ENCODE measurements around the gene PNPLA7. TPM values are rescaled to one million over a fixed set of nuclear protein-coding genes. Genes with fewer than 3 reads are reported as not detected.

PNPLA7 gene
- total and polyA plus RNA-seq, 2 of the 4 experiments (the other 2 are of a cell fraction), result under 0.01 to 0.89 TPM

GRCh38 chr9:137579259-137579604, 29.0 kb upstream of the PNPLA7 start:
- peaks cover 35% of the 10 kb centered on the region for H3K36me3 ChIP-seq (ENCODE audit: control insufficient read depth, insufficient read depth, low read length)
- POLR2A ChIA-PET (ENCODE audit: unreplicated experiment), result no interaction called here
- DNase-seq, result no peak
- peak overlapping the region; percentile 99 for H2AFZ ChIP-seq (replicated peaks; ENCODE audit: low read length, poor library complexity)
- peak overlapping the region; percentile 74 for H2AK9ac ChIP-seq (replicated peaks; ENCODE audit: low read depth, low read length, poor library complexity)
- H3K79me1 ChIP-seq (ENCODE audit: low read depth in 1 of 2, low read length in 2 of 2), result peaks cover 26 to 52% of the 10 kb centered on the region in 2 experiments
- no peak overlapping the region for H2AK5ac ChIP-seq (ENCODE audit: low read depth, low read length)
- WGBS, 2 experiments (ENCODE audit: extremely low coverage in 2 of 2, insufficient read length in 1 of 2), result 23% methylated on average over 4 of the region's 19 CpGs; no CpG with 5 or more reads in 1 of the 2 experiments
- peak overlapping the region; percentile 62 for H3K4me2 ChIP-seq (ENCODE audit: low read depth, low read length)
- peak overlapping the region; percentile 42 for H4K5ac ChIP-seq (ENCODE audit: low read depth, low read length)
- dilution Hi-C loops (cut with HindIII; ENCODE audit: low sequenced_read_pairs, unreplicated experiment), result no loop called here
- no peaks in the 10 kb centered on the region for H3K9me3 ChIP-seq (ENCODE audit: control insufficient read depth, insufficient read depth, low read length)
- H3K9ac ChIP-seq (ENCODE audit: low read depth, low read length), result peak overlapping the region; percentile 43
- CTCF ChIA-PET, result interaction anchor here (0.6 to 0.7 kb wide), 2 partner anchors 9 to 448 kb away, joined by 3 to 5 read pairs; no protein-coding TSS in a partner anchor
- no peak overlapping the region for H2BK20ac ChIP-seq (ENCODE audit: low read depth, low read length)
- no peak for ATAC-seq (ENCODE audit: low read depth)
- H3K18ac ChIP-seq (ENCODE audit: low read depth, low read length), result no peak overlapping the region
- peak overlapping the region; percentile 50; the same call in 1 of the 2 replicates for H3K56ac ChIP-seq (ENCODE audit: extremely low read depth, insufficient read depth, low read length)
- H3K4ac ChIP-seq (ENCODE audit: low read depth, low read length), result peak overlapping the region; percentile 60
- H2BK120ac ChIP-seq (ENCODE audit: low read depth, low read length), result no peak overlapping the region
- intact Hi-C loops (cut with micrococcal nuclease), result no loop called here
- no peak overlapping the region for H3K14ac ChIP-seq (replicated peaks; ENCODE audit: low read depth, low read length)
- TF ChIP-seq FOS (IDR thresholded peaks at IDR 0.05; ENCODE audit: low read depth, low read length) (no peak), RFX5 (IDR thresholded peaks at IDR 0.05; ENCODE audit: low read depth, low read length) (no peak), RCOR1 (IDR thresholded peaks at IDR 0.05; ENCODE audit: insufficient replicate concordance, low read length) (no peak), MXI1 (IDR thresholded peaks at IDR 0.05; ENCODE audit: borderline replicate concordance, low read depth, low read length) (no peak), CHD1 (IDR thresholded peaks at IDR 0.05; ENCODE audit: low read depth, low read length) (no peak), MAFK (IDR thresholded peaks at IDR 0.05; ENCODE audit: low read depth, low read length) (no peak), POLR2A (IDR thresholded peaks at IDR 0.05; ENCODE audit: low read depth, low read length) (no peak), RAD21 (IDR thresholded peaks at IDR 0.05; ENCODE audit: low read length) (no peak), SMC3 (IDR thresholded peaks at IDR 0.05; ENCODE audit: low read depth, low read length) (no peak), BHLHE40 (IDR thresholded peaks at IDR 0.05; ENCODE audit: low read depth, low read length) (no peak), CEBPB (IDR thresholded peaks at IDR 0.05; ENCODE audit: low read depth, low read length) (no peak), MAZ (IDR thresholded peaks at IDR 0.05; ENCODE audit: borderline replicate concordance, low read depth, low read length) (no peak), NFE2L2 (IDR thresholded peaks at IDR 0.05; ENCODE audit: low read depth, low read length) (no peak)
- TF ChIP-seq, protein P1, sequence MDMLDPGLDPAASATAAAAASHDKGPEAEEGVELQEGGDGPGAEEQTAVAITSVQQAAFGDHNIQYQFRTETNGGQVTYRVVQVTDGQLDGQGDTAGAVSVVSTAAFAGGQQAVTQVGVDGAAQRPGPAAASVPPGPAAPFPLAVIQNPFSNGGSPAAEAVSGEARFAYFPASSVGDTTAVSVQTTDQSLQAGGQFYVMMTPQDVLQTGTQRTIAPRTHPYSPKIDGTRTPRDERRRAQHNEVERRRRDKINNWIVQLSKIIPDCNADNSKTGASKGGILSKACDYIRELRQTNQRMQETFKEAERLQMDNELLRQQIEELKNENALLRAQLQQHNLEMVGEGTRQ (IDR thresholded peaks at IDR 0.05; ENCODE audit: low read depth, low read length), result no peak
- TF ChIP-seq, protein P2, sequence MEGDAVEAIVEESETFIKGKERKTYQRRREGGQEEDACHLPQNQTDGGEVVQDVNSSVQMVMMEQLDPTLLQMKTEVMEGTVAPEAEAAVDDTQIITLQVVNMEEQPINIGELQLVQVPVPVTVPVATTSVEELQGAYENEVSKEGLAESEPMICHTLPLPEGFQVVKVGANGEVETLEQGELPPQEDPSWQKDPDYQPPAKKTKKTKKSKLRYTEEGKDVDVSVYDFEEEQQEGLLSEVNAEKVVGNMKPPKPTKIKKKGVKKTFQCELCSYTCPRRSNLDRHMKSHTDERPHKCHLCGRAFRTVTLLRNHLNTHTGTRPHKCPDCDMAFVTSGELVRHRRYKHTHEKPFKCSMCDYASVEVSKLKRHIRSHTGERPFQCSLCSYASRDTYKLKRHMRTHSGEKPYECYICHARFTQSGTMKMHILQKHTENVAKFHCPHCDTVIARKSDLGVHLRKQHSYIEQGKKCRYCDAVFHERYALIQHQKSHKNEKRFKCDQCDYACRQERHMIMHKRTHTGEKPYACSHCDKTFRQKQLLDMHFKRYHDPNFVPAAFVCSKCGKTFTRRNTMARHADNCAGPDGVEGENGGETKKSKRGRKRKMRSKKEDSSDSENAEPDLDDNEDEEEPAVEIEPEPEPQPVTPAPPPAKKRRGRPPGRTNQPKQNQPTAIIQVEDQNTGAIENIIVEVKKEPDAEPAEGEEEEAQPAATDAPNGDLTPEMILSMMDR (conservative IDR thresholded peaks at IDR 0.05; ENCODE audit: low read depth, low read length), result no peak
- TF ChIP-seq, protein P3, sequence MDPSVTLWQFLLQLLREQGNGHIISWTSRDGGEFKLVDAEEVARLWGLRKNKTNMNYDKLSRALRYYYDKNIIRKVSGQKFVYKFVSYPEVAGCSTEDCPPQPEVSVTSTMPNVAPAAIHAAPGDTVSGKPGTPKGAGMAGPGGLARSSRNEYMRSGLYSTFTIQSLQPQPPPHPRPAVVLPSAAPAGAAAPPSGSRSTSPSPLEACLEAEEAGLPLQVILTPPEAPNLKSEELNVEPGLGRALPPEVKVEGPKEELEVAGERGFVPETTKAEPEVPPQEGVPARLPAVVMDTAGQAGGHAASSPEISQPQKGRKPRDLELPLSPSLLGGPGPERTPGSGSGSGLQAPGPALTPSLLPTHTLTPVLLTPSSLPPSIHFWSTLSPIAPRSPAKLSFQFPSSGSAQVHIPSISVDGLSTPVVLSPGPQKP (IDR thresholded peaks at IDR 0.05; ENCODE audit: borderline replicate concordance, low read depth, low read length), result no peak
- H4K91ac ChIP-seq (ENCODE audit: insufficient read depth, low read depth, low read length), result no peak overlapping the region
- in situ Hi-C loops (cut with MboI; ENCODE audit: low sequenced_read_pairs), result no loop called here
- peak overlapping the region; percentile 88 for H3K4me3 ChIP-seq (ENCODE audit: insufficient read depth, low read depth, low read length)
- H4K20me1 ChIP-seq (ENCODE audit: insufficient read depth, low read length), result peaks cover 24% of the 10 kb centered on the region
- no peak overlapping the region for H2BK15ac ChIP-seq (ENCODE audit: low read depth, low read length)
- H3K23ac ChIP-seq (ENCODE audit: low read depth, low read length), result peak overlapping the region; percentile 72; the same call in 1 of the 2 replicates
- no peaks in the 10 kb centered on the region for H3K27me3 ChIP-seq (ENCODE audit: control insufficient read depth, insufficient read depth, low read length)
- H2BK5ac ChIP-seq (ENCODE audit: low read depth, low read length, poor library complexity, severe bottlenecking), result no peak overlapping the region
- BruUV-seq (replicated peaks), result no TSS peak
- peaks cover 6% of the 10 kb centered on the region for H3K4me1 ChIP-seq (ENCODE audit: control insufficient read depth, insufficient read depth, low read length)
- peaks cover 15% of the 10 kb centered on the region; the same call in 1 of the 2 replicates for H3K9me1 ChIP-seq (ENCODE audit: insufficient read depth, low read length)
- peak overlapping the region; percentile 11 for H3K27ac ChIP-seq (ENCODE audit: insufficient read depth, low read length)
- peak overlapping the region; percentile 94 to 95 for H4K8ac ChIP-seq (ENCODE audit: low read depth in 2 of 2, low read length in 2 of 2)

Measured in IMR-90 (cell line).